ENCODE measurements around the gene LDB3.

The LDB3 gene

DNA sequence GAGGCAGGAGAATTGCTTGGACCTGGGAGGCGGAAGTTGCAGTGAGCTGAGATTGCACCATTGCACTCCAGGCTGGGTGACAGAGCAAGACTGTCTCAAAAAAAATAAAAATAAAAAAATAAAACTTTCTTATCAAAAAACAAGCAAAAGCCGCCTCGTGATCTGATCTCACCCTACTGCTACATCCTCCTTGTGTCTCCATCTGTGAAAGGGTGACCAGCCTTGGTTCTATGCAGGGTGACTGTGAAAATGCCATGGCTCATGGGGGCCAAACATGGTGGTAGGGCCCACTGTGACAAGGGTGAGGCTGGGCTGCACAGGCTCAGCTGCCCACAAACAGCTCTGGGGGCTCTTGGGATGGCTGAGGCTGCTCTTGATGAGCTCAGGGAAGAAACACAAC lies 14.9 kb upstream of the LDB3 start:
- Histone ChIP-seq H3K4me1 (ENCODE audit: control insufficient read depth, low read depth, low read length) (no peaks in the 10 kb centered on the region), H3K56ac (ENCODE audit: low read length) (no peak overlapping the region), H3K79me2 (ENCODE audit: control insufficient read depth, insufficient read depth, low read length) (no peaks in the 10 kb centered on the region), H3K27me3 (ENCODE audit: insufficient read depth, low read length, poor library complexity) (no peaks in the 10 kb centered on the region), H3K23ac (ENCODE audit: low read length) (no peak overlapping the region), H3K4ac (ENCODE audit: low read depth, low read length) (no peak overlapping the region), H3K36me3 (ENCODE audit: control insufficient read depth, insufficient read depth, low read length) (no peaks in the 10 kb centered on the region), H2BK15ac (replicated peaks; ENCODE audit: low read depth) (no peak overlapping the region), H2AK5ac (ENCODE audit: low read length) (no peak overlapping the region), H3K4me3 (ENCODE audit: low read length) (no peak overlapping the region), H3K4me2 (ENCODE audit: low read length) (no peak overlapping the region), H4K5ac (ENCODE audit: low read length) (no peak overlapping the region), H3K27ac (ENCODE audit: low read depth, low read length) (no peak overlapping the region), H2BK120ac (ENCODE audit: low read depth, low read length) (no peak overlapping the region), H4K8ac (ENCODE audit: low read depth, low read length) (no peak overlapping the region), H3K18ac (ENCODE audit: low read length) (no peak overlapping the region), H3K79me1 (ENCODE audit: low read length) (no peaks in the 10 kb centered on the region), H3K9ac (ENCODE audit: low read length) (no peak overlapping the region), H2BK5ac (ENCODE audit: low read length) (no peak overlapping the region)
- no CpG with 5 or more reads among the region's 3 CpGs for WGBS (ENCODE audit: extremely low coverage, insufficient coverage, low lambda C conversion rate)
- DNase-seq, result no peak

DNA sequence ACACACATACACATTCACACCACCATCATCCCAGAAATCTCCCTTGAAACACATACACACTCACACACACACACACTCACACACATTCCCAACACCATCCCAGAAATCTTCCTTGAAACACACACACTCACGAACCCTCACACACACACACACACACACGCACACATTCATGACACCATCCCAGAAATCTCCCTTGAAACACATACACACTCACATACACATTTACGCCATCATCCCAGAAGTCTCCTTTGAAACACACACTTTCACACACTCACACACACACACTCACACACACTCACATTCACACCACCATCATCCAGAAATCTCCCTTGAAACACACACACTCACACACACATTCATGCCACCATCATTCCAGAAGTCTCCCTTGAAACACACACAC lies 14.3 kb upstream of the LDB3 start:
- H3K4ac ChIP-seq (ENCODE audit: low read depth, low read length), result no peak overlapping the region
- H2BK120ac ChIP-seq (ENCODE audit: low read depth, low read length), result no peak overlapping the region
- H2AK5ac ChIP-seq (ENCODE audit: low read length), result no peak overlapping the region
- H4K8ac ChIP-seq (ENCODE audit: low read depth, low read length), result no peak overlapping the region
- no peaks in the 10 kb centered on the region for H3K79me2 ChIP-seq (ENCODE audit: control insufficient read depth, insufficient read depth, low read length)
- no peak overlapping the region for H3K27ac ChIP-seq (ENCODE audit: low read depth, low read length)
- no peaks in the 10 kb centered on the region for H3K4me1 ChIP-seq (ENCODE audit: control insufficient read depth, low read depth, low read length)
- H3K4me3 ChIP-seq (ENCODE audit: low read length), result no peak overlapping the region
- no peak overlapping the region for H4K5ac ChIP-seq (ENCODE audit: low read length)
- no peak overlapping the region for H3K9ac ChIP-seq (ENCODE audit: low read length)
- no peak overlapping the region for H3K18ac ChIP-seq (ENCODE audit: low read length)
- no peak overlapping the region for H3K4me2 ChIP-seq (ENCODE audit: low read length)
- no peak overlapping the region for H3K23ac ChIP-seq (ENCODE audit: low read length)
- H3K36me3 ChIP-seq (ENCODE audit: control insufficient read depth, insufficient read depth, low read length), result no peaks in the 10 kb centered on the region
- no peaks in the 10 kb centered on the region for H3K79me1 ChIP-seq (ENCODE audit: low read length)
- no peak for DNase-seq
- no peak overlapping the region for H3K56ac ChIP-seq (ENCODE audit: low read length)
- WGBS (ENCODE audit: extremely low coverage, insufficient coverage, low lambda C conversion rate), result 100% methylated on average over 3 of the region's 3 CpGs
- no peaks in the 10 kb centered on the region for H3K27me3 ChIP-seq (ENCODE audit: insufficient read depth, low read length, poor library complexity)
- no peak overlapping the region for H2BK15ac ChIP-seq (replicated peaks; ENCODE audit: low read depth)
- H2BK5ac ChIP-seq (ENCODE audit: low read length), result no peak overlapping the region

GRCh38 chr10:86654411-86655172 lies 13.7 kb upstream of the LDB3 start, which contains the start of gene OPN4:
Gene OPN4 (plus strand): TSS chr10:86654547. CDS start chr10:86654784, 237 bp downstream.
- H3K27me3 ChIP-seq (ENCODE audit: insufficient read depth, low read length, poor library complexity), result no peaks in the 10 kb centered on the region
- H4K8ac ChIP-seq (ENCODE audit: low read depth, low read length), result no peak within 1 kb of the TSS
- no peak within 1 kb of the TSS for H3K4ac ChIP-seq (ENCODE audit: low read depth, low read length)
- H2BK15ac ChIP-seq (replicated peaks; ENCODE audit: low read depth), result no peak within 1 kb of the TSS
- no peak within 1 kb of the TSS for H3K27ac ChIP-seq (ENCODE audit: low read depth, low read length)
- no peak within 1 kb of the TSS for H2BK120ac ChIP-seq (ENCODE audit: low read depth, low read length)
- H3K18ac ChIP-seq (ENCODE audit: low read length), result no peak within 1 kb of the TSS
- WGBS (ENCODE audit: extremely low coverage, insufficient coverage, low lambda C conversion rate), result no CpG with 5 or more reads among the region's 17 CpGs
- no peak within 1 kb of the TSS for H4K5ac ChIP-seq (ENCODE audit: low read length)
- H3K23ac ChIP-seq (ENCODE audit: low read length), result no peak within 1 kb of the TSS
- H3K56ac ChIP-seq (ENCODE audit: low read length), result no peak within 1 kb of the TSS
- no peak within 1 kb of the TSS for H3K4me2 ChIP-seq (ENCODE audit: low read length)
- H3K4me3 ChIP-seq (ENCODE audit: low read length), result no peak within 1 kb of the TSS
- H3K36me3 ChIP-seq (ENCODE audit: control insufficient read depth, insufficient read depth, low read length), result no peaks in the 10 kb centered on the region
- no peaks in the 10 kb centered on the region for H3K79me2 ChIP-seq (ENCODE audit: control insufficient read depth, insufficient read depth, low read length)
- no peaks in the 10 kb centered on the region for H3K4me1 ChIP-seq (ENCODE audit: control insufficient read depth, low read depth, low read length)
- H2BK5ac ChIP-seq (ENCODE audit: low read length), result no peak within 1 kb of the TSS
- no peaks in the 10 kb centered on the region for H3K79me1 ChIP-seq (ENCODE audit: low read length)
- H2AK5ac ChIP-seq (ENCODE audit: low read length), result no peak within 1 kb of the TSS
- H3K9ac ChIP-seq (ENCODE audit: low read length), result no peak within 1 kb of the TSS
- no peak for DNase-seq

DNA sequence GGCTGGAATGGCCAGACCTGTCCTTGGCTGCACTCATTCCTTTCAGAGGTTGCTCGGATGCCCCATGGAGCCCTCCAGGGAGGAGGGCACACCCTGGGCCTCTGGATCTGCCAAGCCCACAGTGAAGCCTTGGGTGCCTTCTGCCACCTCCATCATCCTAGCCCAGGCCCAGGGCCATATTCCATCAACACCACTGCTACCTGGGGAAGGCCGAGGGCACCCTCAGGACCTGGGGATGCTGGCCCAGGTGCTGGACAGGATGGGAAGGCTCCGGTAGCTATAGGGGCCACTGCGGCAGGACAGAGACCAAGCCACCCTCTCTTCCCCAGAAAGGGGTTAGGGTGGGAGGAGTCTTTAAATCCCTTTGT lies 13.2 kb upstream of the LDB3 start:
- Histone ChIP-seq H3K27ac (ENCODE audit: low read depth, low read length) (no peak overlapping the region), H3K4ac (ENCODE audit: low read depth, low read length) (no peak overlapping the region), H3K36me3 (ENCODE audit: control insufficient read depth, insufficient read depth, low read length) (no peaks in the 10 kb centered on the region), H4K8ac (ENCODE audit: low read depth, low read length) (no peak overlapping the region), H3K18ac (ENCODE audit: low read length) (no peak overlapping the region), H3K79me1 (ENCODE audit: low read length) (no peaks in the 10 kb centered on the region), H3K79me2 (ENCODE audit: control insufficient read depth, insufficient read depth, low read length) (no peaks in the 10 kb centered on the region), H2AK5ac (ENCODE audit: low read length) (no peak overlapping the region), H3K4me2 (ENCODE audit: low read length) (no peak overlapping the region), H2BK120ac (ENCODE audit: low read depth, low read length) (no peak overlapping the region), H3K4me1 (ENCODE audit: control insufficient read depth, low read depth, low read length) (no peaks in the 10 kb centered on the region), H3K27me3 (ENCODE audit: insufficient read depth, low read length, poor library complexity) (no peaks in the 10 kb centered on the region), H2BK15ac (replicated peaks; ENCODE audit: low read depth) (no peak overlapping the region), H4K5ac (ENCODE audit: low read length) (no peak overlapping the region), H3K9ac (ENCODE audit: low read length) (no peak overlapping the region), H3K4me3 (ENCODE audit: low read length) (no peak overlapping the region), H3K23ac (ENCODE audit: low read length) (no peak overlapping the region), H3K56ac (ENCODE audit: low read length) (no peak overlapping the region), H2BK5ac (ENCODE audit: low read length) (no peak overlapping the region)
- DNase-seq, result no peak
- WGBS (ENCODE audit: extremely low coverage, insufficient coverage, low lambda C conversion rate), result no CpG with 5 or more reads among the region's 4 CpGs

DNA sequence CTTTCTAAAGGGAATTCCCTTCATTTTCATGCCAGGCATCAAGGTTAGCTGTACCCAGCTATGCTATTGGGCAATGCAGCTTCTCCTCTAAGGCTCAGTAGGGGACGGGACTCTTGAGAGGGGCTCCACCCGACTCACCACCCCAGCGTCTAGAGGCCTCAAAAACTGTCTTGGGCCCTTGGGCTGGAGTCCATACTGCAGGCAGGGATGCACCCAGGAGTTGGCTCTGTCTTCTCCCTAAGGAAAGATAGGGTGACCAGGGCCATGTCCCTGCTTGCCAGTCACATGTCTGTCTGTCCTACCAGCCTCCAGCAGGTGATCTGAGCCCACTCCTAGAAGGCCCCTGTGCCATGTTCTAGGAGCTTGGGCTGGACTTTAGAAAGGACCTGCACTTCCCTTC lies 12.7 kb upstream of the LDB3 start:
- DNase-seq, result no peak
- Histone ChIP-seq H3K9ac (ENCODE audit: low read length) (no peak overlapping the region), H3K27ac (ENCODE audit: low read depth, low read length) (no peak overlapping the region), H3K36me3 (ENCODE audit: control insufficient read depth, insufficient read depth, low read length) (no peaks in the 10 kb centered on the region), H2AK5ac (ENCODE audit: low read length) (no peak overlapping the region), H3K79me1 (ENCODE audit: low read length) (no peaks in the 10 kb centered on the region), H2BK120ac (ENCODE audit: low read depth, low read length) (no peak overlapping the region), H3K79me2 (ENCODE audit: control insufficient read depth, insufficient read depth, low read length) (no peaks in the 10 kb centered on the region), H3K18ac (ENCODE audit: low read length) (no peak overlapping the region), H4K5ac (ENCODE audit: low read length) (no peak overlapping the region), H2BK5ac (ENCODE audit: low read length) (no peak overlapping the region), H4K8ac (ENCODE audit: low read depth, low read length) (no peak overlapping the region), H3K4me1 (ENCODE audit: control insufficient read depth, low read depth, low read length) (no peaks in the 10 kb centered on the region), H3K4me3 (ENCODE audit: low read length) (no peak overlapping the region), H3K27me3 (ENCODE audit: insufficient read depth, low read length, poor library complexity) (no peaks in the 10 kb centered on the region), H3K56ac (ENCODE audit: low read length) (no peak overlapping the region), H3K4me2 (ENCODE audit: low read length) (no peak overlapping the region), H3K4ac (ENCODE audit: low read depth, low read length) (no peak overlapping the region), H2BK15ac (replicated peaks; ENCODE audit: low read depth) (no peak overlapping the region), H3K23ac (ENCODE audit: low read length) (no peak overlapping the region)
- no CpG with 5 or more reads among the region's 3 CpGs for WGBS (ENCODE audit: extremely low coverage, insufficient coverage, low lambda C conversion rate)

DNA sequence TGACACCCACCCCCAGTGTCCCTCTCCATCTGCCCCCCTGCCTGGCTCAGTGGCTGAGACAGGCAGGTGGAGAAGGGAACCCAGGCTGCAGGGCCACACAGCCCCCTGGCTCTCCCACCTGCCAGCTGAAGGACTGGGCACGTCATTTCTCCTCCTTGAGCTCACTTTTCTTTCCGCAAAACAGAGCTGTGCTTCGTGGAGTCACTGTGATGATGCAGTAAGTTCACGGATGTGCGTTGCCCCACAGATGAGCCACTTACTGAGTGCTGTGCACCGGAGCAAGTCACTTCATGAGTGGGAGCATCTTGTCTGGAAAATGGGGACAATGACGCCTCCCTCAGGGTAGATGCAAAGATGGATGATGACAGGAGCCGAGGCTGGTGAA lies 11.3 kb upstream of the LDB3 start:
- Histone ChIP-seq H3K79me1 (ENCODE audit: low read length) (no peaks in the 10 kb centered on the region), H2BK5ac (ENCODE audit: low read length) (no peak overlapping the region), H3K4me3 (ENCODE audit: low read length) (no peak overlapping the region), H3K4me2 (ENCODE audit: low read length) (no peak overlapping the region), H3K23ac (ENCODE audit: low read length) (no peak overlapping the region), H3K27ac (ENCODE audit: low read depth, low read length) (no peak overlapping the region), H3K36me3 (ENCODE audit: control insufficient read depth, insufficient read depth, low read length) (no peaks in the 10 kb centered on the region), H3K9ac (ENCODE audit: low read length) (no peak overlapping the region), H4K8ac (ENCODE audit: low read depth, low read length) (no peak overlapping the region), H4K5ac (ENCODE audit: low read length) (no peak overlapping the region), H3K18ac (ENCODE audit: low read length) (no peak overlapping the region), H3K4ac (ENCODE audit: low read depth, low read length) (no peak overlapping the region), H3K56ac (ENCODE audit: low read length) (no peak overlapping the region), H2BK120ac (ENCODE audit: low read depth, low read length) (no peak overlapping the region), H2BK15ac (replicated peaks; ENCODE audit: low read depth) (no peak overlapping the region), H3K27me3 (ENCODE audit: insufficient read depth, low read length, poor library complexity) (no peaks in the 10 kb centered on the region), H3K79me2 (ENCODE audit: control insufficient read depth, insufficient read depth, low read length) (no peaks in the 10 kb centered on the region), H3K4me1 (ENCODE audit: control insufficient read depth, low read depth, low read length) (no peaks in the 10 kb centered on the region), H2AK5ac (ENCODE audit: low read length) (no peak overlapping the region)
- DNase-seq, result no peak
- no CpG with 5 or more reads among the region's 8 CpGs for WGBS (ENCODE audit: extremely low coverage, insufficient coverage, low lambda C conversion rate)
